Measurements from ENCODE around the gene PLPP4. TPM values are rescaled to one million over a fixed set of nuclear protein-coding genes. Genes with fewer than 3 reads are reported as not detected.

PLPP4 gene
- total RNA-seq, 1 experiment from 2014 or later: not detected

GRCh38 chr10:120583424-120584108 is 126.5 kb downstream of the PLPP4 start (continued):
- TF ChIP-seq REST (IDR thresholded peaks at IDR 0.05; ENCODE audit: low read depth) (no peak), TCF7L2 (IDR thresholded peaks at IDR 0.05; ENCODE audit: borderline replicate concordance, extremely low read depth, insufficient read depth, insufficient read length) (no peak), SP1 (IDR thresholded peaks at IDR 0.05; ENCODE audit: low read depth) (no peak)

- no peak for ATAC-seq
- no TSS peak for BruUV-seq (replicated peaks)
- H4K20me1 ChIP-seq (ENCODE audit: insufficient read depth): no peaks in the 10 kb centered on the region
Measured at GRCh38 chr10:120584786-120585185, 127.8 kb downstream of the PLPP4 start.

More at GRCh38 chr10:120584786-120585185, 127.8 kb downstream of the PLPP4 start:
- Histone ChIP-seq H3K27me3 (ENCODE audit: insufficient read depth, low read length) (peaks cover 54% of the 10 kb centered on the region), H3K4me1 (ENCODE audit: control insufficient read depth in 1 of 2, insufficient read depth in 2 of 2, low read length in 2 of 2) (no peaks in the 10 kb centered on the region; a peak in 1 of 4 replicates), H3K4me3 (replicated peaks in 1 of 2; ENCODE audit: low read depth in 1 of 2, low read length in 2 of 2) (no peak overlapping the region), H3K36me3 (ENCODE audit: control insufficient read depth in 1 of 2, insufficient read depth in 2 of 2, low read length in 2 of 2) (no peaks in the 10 kb centered on the region), H3K79me2 (ENCODE audit: insufficient read depth, low read length) (no peaks in the 10 kb centered on the region), H3K27ac (ENCODE audit: low read depth, low read length) (no peak overlapping the region), H3K9ac (ENCODE audit: low read length) (no peak overlapping the region), H2AFZ (ENCODE audit: low read depth, low read length, poor library complexity, severe bottlenecking) (no peak overlapping the region), H3K4me2 (ENCODE audit: low read length) (no peak overlapping the region), H3K9me3 (ENCODE audit: control insufficient read depth in 1 of 2, insufficient read depth in 1 of 2, low read depth in 1 of 2, low read length in 2 of 2) (no peaks in the 10 kb centered on the region), H3K9me2 (ENCODE audit: insufficient read depth) (no peaks in the 10 kb centered on the region)
- no peak for TF ChIP-seq CEBPB (IDR thresholded peaks at IDR 0.05; ENCODE audit: low read depth)
- no peak for TF ChIP-seq ZNF274 (IDR thresholded peaks at IDR 0.05; ENCODE audit: low read depth, low read length)
- TF ChIP-seq REST (IDR thresholded peaks at IDR 0.05; ENCODE audit: low read depth): no peak
- TF ChIP-seq ATF3 (IDR thresholded peaks at IDR 0.05): no peak
- no peak for TF ChIP-seq RAD21 (IDR thresholded peaks at IDR 0.05; ENCODE audit: low read depth)
- no peak for TF ChIP-seq EZH2phosphoT487 (IDR thresholded peaks at IDR 0.05; ENCODE audit: borderline replicate concordance)
- ChIA-PET POLR2A (no interaction called here), CTCF (no interaction called here), RAD21 (ENCODE audit: low non-redundant PET in 1 of 2, low total read pairs in 2 of 2, uncharacterized antibody in 2 of 2, unreplicated experiment in 2 of 2) (no interaction called here)
- intact Hi-C loops (cut with micrococcal nuclease): no loop called here
- DNase-seq (ENCODE audit: low read depth, low spot score): no peak
